Measurements from ENCODE around the gene CAMSAP3. TPM values are rescaled to one million over a fixed set of nuclear protein-coding genes. Genes with fewer than 3 reads are reported as not detected.

The CAMSAP3 gene
- total and polyA plus RNA-seq, 11 donors, result 0.04 to 3.7 (median 0.72) TPM

- Histone ChIP-seq H3K4me3 (no peak overlapping the region), H3K9me3 (no peaks in the 10 kb centered on the region), H3K36me3 (no peaks in the 10 kb centered on the region), H3K27me3 (peaks cover 0 to 31% (median 0%) of the 10 kb centered on the region in 9 donors), H3K4me1 (no peaks in the 10 kb centered on the region), H3K27ac (no peak overlapping the region)
- ATAC-seq (no peak), DNase-seq (no peak)
- intact Hi-C loops (cut with DNase I), result no loop called here
- 75 to 85% (median 82%) methylated on average over 8 to 17 of the region's 17 CpGs for WGBS, 4 donors
- TF ChIP-seq POLR2A (IDR thresholded peaks at IDR 0.05) (no peak), CTCF (IDR thresholded peaks at IDR 0.05) (no peak)
These were observed 10.6 kb downstream of the CAMSAP3 start for GRCh38 chr19:7606289-7606688.

- peaks cover 0 to 20% (median 0%) of the 10 kb centered on the region in 9 donors for H3K27me3 ChIP-seq
These were observed 11.7 kb downstream of the CAMSAP3 start for GRCh38 chr19:7607212-7607873.

GRCh38 chr19:7607874-7608560 lies 12.4 kb downstream of the CAMSAP3 start:
- Histone ChIP-seq H3K27ac (no peak overlapping the region), H3K4me3 (no peak overlapping the region), H3K36me3 (no peaks in the 10 kb centered on the region), H3K9me3 (no peaks in the 10 kb centered on the region), H3K27me3 (peaks cover 0 to 20% (median 0%) of the 10 kb centered on the region in 9 donors), H3K4me1 (no peaks in the 10 kb centered on the region)
- DNase-seq (no peak), ATAC-seq (no peak)
- TF ChIP-seq CTCF (IDR thresholded peaks at IDR 0.05) (no peak), POLR2A (IDR thresholded peaks at IDR 0.05) (no peak)
- WGBS, 4 donors, result 84 to 88% (median 87%) methylated on average over 21 to 25 of the region's 25 CpGs
- intact Hi-C loops (cut with DNase I), result no loop called here

More at GRCh38 chr19:7607212-7607873, 11.7 kb downstream of the CAMSAP3 start:
- no peaks in the 10 kb centered on the region for H3K9me3 ChIP-seq
- DNase-seq (no peak), ATAC-seq (no peak)
- H3K4me3 ChIP-seq, result no peak overlapping the region
- intact Hi-C loops (cut with DNase I), result no loop called here
- H3K27ac ChIP-seq, result no peak overlapping the region
- 61 to 80% (median 69%) methylated on average over 10 of the region's 10 CpGs for WGBS, 4 donors
- no peaks in the 10 kb centered on the region for H3K4me1 ChIP-seq
- TF ChIP-seq POLR2A (IDR thresholded peaks at IDR 0.05) (no peak), CTCF (IDR thresholded peaks at IDR 0.05) (no peak)
- no peaks in the 10 kb centered on the region for H3K36me3 ChIP-seq

GRCh38 chr19:7610491-7611240 lies 15.0 kb downstream of the CAMSAP3 start:
- TF ChIP-seq POLR2A (IDR thresholded peaks at IDR 0.05), result no peak
- no peak for TF ChIP-seq CTCF (IDR thresholded peaks at IDR 0.05)
- no peak for ATAC-seq
- no peak overlapping the region for H3K27ac ChIP-seq
- no peaks in the 10 kb centered on the region for H3K4me1 ChIP-seq
- WGBS, 4 donors, result 78 to 86% (median 81%) methylated on average over 12 to 31 of the region's 31 CpGs
- no peaks in the 10 kb centered on the region for H3K36me3 ChIP-seq
- H3K9me3 ChIP-seq, result no peaks in the 10 kb centered on the region
- no peak for DNase-seq
- H3K27me3 ChIP-seq, result no peaks in the 10 kb centered on the region
- intact Hi-C loops (cut with DNase I), result no loop called here
- no peak overlapping the region for H3K4me3 ChIP-seq

Measured in heart left ventricle (tissue), 16 donors.